ENCODE measurements around the gene HDDC3.

GRCh38 chr15:90945091-90945490 lies 12.7 kb upstream of the HDDC3 start:
- no peak for TF ChIP-seq ZNF311 (CRISPR knock-in tag; IDR thresholded peaks at IDR 0.05)
- TF ChIP-seq XRCC5 (IDR thresholded peaks at IDR 0.05; ENCODE audit: low read depth, low read length), result no peak
- no peak for TF ChIP-seq CTCF (IDR thresholded peaks at IDR 0.05 in 2 of 3, conservative IDR thresholded peaks at IDR 0.05 in 1 of 3; ENCODE audit: insufficient read depth in 2 of 3, low read depth in 1 of 3, low read length in 3 of 3)
- TF ChIP-seq SMC3 (conservative IDR thresholded peaks at IDR 0.05; ENCODE audit: insufficient read depth, low read depth, low read length), result no peak
- TF ChIP-seq PHF8 (IDR thresholded peaks at IDR 0.05; ENCODE audit: borderline replicate concordance, low read length), result no peak
- no peak for TF ChIP-seq CLOCK (CRISPR knock-in tag; IDR thresholded peaks at IDR 0.05; ENCODE audit: borderline replicate concordance)
